Tibial artery (tissue), 4 donors: ENCODE data around the gene MAP3K14.

Experiments
- DNase-seq, 2 donors: peaks; one replicate each; pipeline ENCODE4 v3.0.0-alpha.2; 2019
- H3K27ac ChIP-seq, 2 donors: fragments of 200-600 bp; sonication (generic) in 1 of 2; 1 replicate in 1 of 2; 2 replicates in 1 of 2; pipeline ENCODE4 v1.5.1; 2018 to 2019; ENCODE audit warnings: mild to moderate bottlenecking in 1 of 2
- H3K27me3 ChIP-seq, 2 donors: fragments of 200-600 bp; sonication (generic) in 1 of 2; one replicate each; pipeline versions ENCODE4 v1.5.1 to v1.6.0; 2016 to 2019
- H3K36me3 ChIP-seq, 3 donors: fragments of 200-600 bp; sonication (generic) in 2 of 3; one replicate each; pipeline ENCODE4 v1.5.1; 2016 to 2019; ENCODE audit warnings: mild to moderate bottlenecking in 2 of 3
- H3K4me1 ChIP-seq, 4 donors: fragments of 200-600 bp; sonication (generic) in 2 of 4; 1 replicate in 3 of 4; 2 replicates in 1 of 4; pipeline ENCODE4 v1.5.1; 2016 to 2019
- H3K4me3 ChIP-seq, 2 donors: fragments of 200-600 bp; sonication (generic) in 1 of 2; 1 replicate in 1 of 2; 2 replicates in 1 of 2; pipeline ENCODE4 v1.5.1; 2018 to 2019; ENCODE audit warnings: mild to moderate bottlenecking in 2 of 2
- H3K9me3 ChIP-seq, 3 donors: fragments of 200-600 bp; sonication (generic) in 1 of 3; one replicate each; pipeline ENCODE4 v1.5.1; 2016 to 2019
- CTCF ChIP-seq, 2 experiments: fragments of 200-600 bp in 1 of 2; fragments of 450-650 bp in 1 of 2; IDR thresholded peaks; one replicate each; pipeline ENCODE4 v1.5.1; 2017 to 2019; ENCODE audit warnings: antibody characterized with exemption in 2 of 2, mild to moderate bottlenecking in 1 of 2, moderate library complexity in 1 of 2
- intact Hi-C: fragments of 100-400 bp; cut with DNase I; formaldehyde crosslinking; loops from one replicate; pipeline ENCODE4 v1.15.0; 2023; ENCODE audit warnings: low total_unique reads

The MAP3K14 gene

GRCh38 chr17:45308840-45309239 lies 8.0 kb downstream of the MAP3K14 start:
- Histone ChIP-seq H3K4me3 (no peak overlapping the region), H3K27ac (no peak overlapping the region), H3K27me3 (no peaks in the 10 kb centered on the region), H3K9me3 (no peaks in the 10 kb centered on the region), H3K4me1 (peaks cover 0 to 69% (median 50%) of the 10 kb centered on the region in 4 donors), H3K36me3 (no peaks in the 10 kb centered on the region)
- no peak for DNase-seq
- intact Hi-C loops: no loop called here
- no peak for TF ChIP-seq CTCF (IDR thresholded peaks at IDR 0.05)

DNA sequence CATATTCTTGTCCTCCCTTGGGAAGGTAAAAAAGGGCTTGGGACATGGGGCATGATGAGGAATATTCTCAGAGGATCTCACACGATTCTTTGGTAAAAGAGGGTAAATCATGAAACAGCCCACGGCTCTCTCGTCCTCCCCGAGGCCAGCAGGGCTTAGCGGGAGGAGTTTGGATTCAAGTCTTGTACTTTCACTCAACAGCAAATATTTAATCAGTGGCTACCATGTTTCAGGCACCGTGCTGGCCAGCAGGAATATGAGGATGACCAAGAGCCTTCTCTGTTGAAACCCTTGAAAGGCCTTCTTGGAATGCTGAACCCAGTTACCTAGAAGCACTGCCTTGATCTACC lies 8.8 kb downstream of the MAP3K14 start:
- Histone ChIP-seq H3K27ac (peak overlapping the region; percentile 62 to 73), H3K36me3 (no peaks in the 10 kb centered on the region), H3K27me3 (no peaks in the 10 kb centered on the region), H3K9me3 (no peaks in the 10 kb centered on the region), H3K4me3 (no peak overlapping the region), H3K4me1 (peaks cover 0 to 65% (median 46%) of the 10 kb centered on the region in 4 donors)
- no peak for TF ChIP-seq CTCF (IDR thresholded peaks at IDR 0.05)
- intact Hi-C loops: no loop called here
- DNase-seq: no peak

GRCh38 chr17:45307290-45308015 lies 9.4 kb downstream of the MAP3K14 start:
- intact Hi-C loops: no loop called here
- DNase-seq: peak in 1 of 2 donors; percentile 46
- H3K4me3 ChIP-seq: no peak overlapping the region

DNA sequence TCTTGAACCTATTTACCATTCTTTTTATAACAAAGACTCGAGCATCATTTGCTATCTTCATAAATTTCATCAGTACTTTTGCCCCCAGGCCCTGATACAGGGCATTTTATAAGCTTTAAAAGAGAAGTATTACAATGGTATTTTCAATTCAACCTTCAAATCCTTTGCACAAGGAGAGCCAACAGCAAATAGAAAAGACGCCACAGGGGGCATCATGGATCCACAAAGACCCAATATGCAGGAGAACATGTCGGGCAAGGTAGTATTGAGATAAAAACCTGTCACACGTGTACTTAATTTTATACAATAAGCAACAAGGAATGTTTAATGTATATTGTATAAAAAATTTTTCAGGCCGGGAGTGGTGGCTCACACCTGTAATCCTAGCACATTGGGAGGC lies 10.2 kb downstream of the MAP3K14 start:
- no peak for DNase-seq
- no peaks in the 10 kb centered on the region for H3K36me3 ChIP-seq
- H3K4me1 ChIP-seq: peaks cover 0 to 64% (median 40%) of the 10 kb centered on the region in 4 donors
- H3K27ac ChIP-seq: peak overlapping the region; percentile 62 to 73
- no peaks in the 10 kb centered on the region for H3K9me3 ChIP-seq
- no peak overlapping the region for H3K4me3 ChIP-seq
- intact Hi-C loops: no loop called here
- H3K27me3 ChIP-seq: no peaks in the 10 kb centered on the region
- no peak for TF ChIP-seq CTCF (IDR thresholded peaks at IDR 0.05)

More at GRCh38 chr17:45307290-45308015, 9.4 kb downstream of the MAP3K14 start:
- TF ChIP-seq CTCF (IDR thresholded peaks at IDR 0.05): no peak
- peak overlapping the region; percentile 62 to 73 for H3K27ac ChIP-seq
- H3K9me3 ChIP-seq: no peaks in the 10 kb centered on the region
- no peaks in the 10 kb centered on the region for H3K36me3 ChIP-seq
- H3K4me1 ChIP-seq: peaks cover 0 to 65% (median 43%) of the 10 kb centered on the region in 4 donors
- no peaks in the 10 kb centered on the region for H3K27me3 ChIP-seq

- no peak overlapping the region for H3K27ac ChIP-seq
These were observed 10.7 kb downstream of the MAP3K14 start for GRCh38 chr17:45306094-45306493.

More at GRCh38 chr17:45306094-45306493, 10.7 kb downstream of the MAP3K14 start:
- TF ChIP-seq CTCF (IDR thresholded peaks at IDR 0.05): no peak
- intact Hi-C loops: no loop called here
- H3K36me3 ChIP-seq: no peaks in the 10 kb centered on the region
- no peak for DNase-seq
- H3K4me1 ChIP-seq: peaks cover 0 to 58% (median 35%) of the 10 kb centered on the region in 4 donors
- H3K4me3 ChIP-seq: no peak overlapping the region
- no peaks in the 10 kb centered on the region for H3K27me3 ChIP-seq
- no peaks in the 10 kb centered on the region for H3K9me3 ChIP-seq
